Fibroblast of lung (primary cell): ENCODE results near the gene PPP1R7.

ENCODE experiments used
- EZH2 ChIP-seq: IDR thresholded peaks from 2 replicates; pipeline ENCODE4 v1.5.1; 2012; ENCODE audit warnings: low read length, control low read depth, mild to moderate bottlenecking; ENCODE audit errors: missing control alignments
- TF ChIP-seq, protein P1 (sequence below), 2 donors: IDR thresholded peaks in 1 of 2; conservative IDR thresholded peaks in 1 of 2; 1 replicate in 1 of 2; 2 replicates in 1 of 2; pipeline ENCODE4 v1.5.1; 2011 to 2012; ENCODE audit warnings: low read length in 2 of 2, control low read depth in 1 of 2, inconsistent platforms in 1 of 2, low read depth in 1 of 2, mild to moderate bottlenecking in 1 of 2

- TF ChIP-seq EZH2: no peak
- TF ChIP-seq, protein P1, sequence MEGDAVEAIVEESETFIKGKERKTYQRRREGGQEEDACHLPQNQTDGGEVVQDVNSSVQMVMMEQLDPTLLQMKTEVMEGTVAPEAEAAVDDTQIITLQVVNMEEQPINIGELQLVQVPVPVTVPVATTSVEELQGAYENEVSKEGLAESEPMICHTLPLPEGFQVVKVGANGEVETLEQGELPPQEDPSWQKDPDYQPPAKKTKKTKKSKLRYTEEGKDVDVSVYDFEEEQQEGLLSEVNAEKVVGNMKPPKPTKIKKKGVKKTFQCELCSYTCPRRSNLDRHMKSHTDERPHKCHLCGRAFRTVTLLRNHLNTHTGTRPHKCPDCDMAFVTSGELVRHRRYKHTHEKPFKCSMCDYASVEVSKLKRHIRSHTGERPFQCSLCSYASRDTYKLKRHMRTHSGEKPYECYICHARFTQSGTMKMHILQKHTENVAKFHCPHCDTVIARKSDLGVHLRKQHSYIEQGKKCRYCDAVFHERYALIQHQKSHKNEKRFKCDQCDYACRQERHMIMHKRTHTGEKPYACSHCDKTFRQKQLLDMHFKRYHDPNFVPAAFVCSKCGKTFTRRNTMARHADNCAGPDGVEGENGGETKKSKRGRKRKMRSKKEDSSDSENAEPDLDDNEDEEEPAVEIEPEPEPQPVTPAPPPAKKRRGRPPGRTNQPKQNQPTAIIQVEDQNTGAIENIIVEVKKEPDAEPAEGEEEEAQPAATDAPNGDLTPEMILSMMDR (conservative IDR thresholded peaks at IDR 0.05 in 1 of 2, IDR thresholded peaks at IDR 0.05 in 1 of 2; ENCODE audit: low read depth in 1 of 2, low read length in 2 of 2): no peak
Measured at GRCh38 chr2:241228860-241229516, 78.7 kb downstream of the PPP1R7 start.
